Sigmoid colon (tissue), 4 donors: Measurements from ENCODE around the gene NRIP3.

ENCODE experiments used
- CTCF ChIP-seq, 4 experiments: fragments of 450-650 bp in 3 of 4; fragments of 200-600 bp in 1 of 4; IDR thresholded peaks; one replicate each; pipeline ENCODE4 v1.5.1; 2016 to 2019; ENCODE audit warnings: antibody characterized with exemption in 4 of 4, mild to moderate bottlenecking in 3 of 4, moderate library complexity in 2 of 4
- EP300 ChIP-seq, 4 donors: sonication (generic); formaldehyde crosslinking; IDR thresholded peaks; one replicate each; pipeline ENCODE4 v1.6.1; 2017; ENCODE audit warnings: antibody characterized with exemption in 4 of 4
- POLR2A ChIP-seq, 2 donors: fragments of 450-650 bp; IDR thresholded peaks; one replicate each; pipeline ENCODE4 v1.6.1; 2016; ENCODE audit warnings: antibody characterized with exemption in 2 of 2, mild to moderate bottlenecking in 2 of 2, moderate library complexity in 2 of 2
- POLR2AphosphoS5 ChIP-seq, 4 donors: sonication (generic); formaldehyde crosslinking; IDR thresholded peaks; one replicate each; pipeline ENCODE4 v1.6.1; 2017; ENCODE audit warnings: antibody characterized with exemption in 4 of 4

- no peak for TF ChIP-seq CTCF (IDR thresholded peaks at IDR 0.05)
- TF ChIP-seq POLR2A (IDR thresholded peaks at IDR 0.05) = no peak
- no peak for TF ChIP-seq POLR2AphosphoS5 (IDR thresholded peaks at IDR 0.05)
- TF ChIP-seq EP300 (IDR thresholded peaks at IDR 0.05) = no peak
Observed at GRCh38 chr11:9016916-9017642, 13.3 kb upstream of the NRIP3 start.
